Liver (tissue), 9 donors: ENCODE data around the gene PTPRN2. TPM values are rescaled to one million over a fixed set of nuclear protein-coding genes. Genes with fewer than 3 reads are reported as not detected.

ENCODE experiments used
- DNase-seq: peaks from one replicate; pipeline ENCODE4 v3.0.0-alpha.2; 2017; ENCODE audit warnings: low spot score
- H3K27ac ChIP-seq, 2 donors: one replicate each; pipeline ENCODE4 v1.7.0; 2013; ENCODE audit warnings: inconsistent platforms in 2 of 2, low read length in 2 of 2, control low read depth in 1 of 2, low read depth in 1 of 2, mild to moderate bottlenecking in 1 of 2
- H3K27me3 ChIP-seq, 4 donors: one replicate each; pipeline versions ENCODE4 v1.6.1 to v1.7.0; 2013; ENCODE audit warnings: low read length in 3 of 4, inconsistent platforms in 1 of 4, mild to moderate bottlenecking in 1 of 4, moderate library complexity in 1 of 4; ENCODE audit not compliant: control insufficient read depth in 4 of 4, insufficient read depth in 4 of 4
- H3K36me3 ChIP-seq, 4 donors: one replicate each; pipeline versions ENCODE4 v1.6.1 to v1.7.0; 2013; ENCODE audit warnings: low read length in 3 of 4, mild to moderate bottlenecking in 3 of 4, low read depth in 1 of 4, moderate library complexity in 1 of 4; ENCODE audit not compliant: control insufficient read depth in 4 of 4, insufficient read depth in 3 of 4
- H3K4me1 ChIP-seq, 4 donors: one replicate each; pipeline versions ENCODE4 v1.6.1 to v1.7.0; 2013; ENCODE audit warnings: low read length in 3 of 4, mild to moderate bottlenecking in 3 of 4, moderate library complexity in 1 of 4; ENCODE audit not compliant: control insufficient read depth in 4 of 4, insufficient read depth in 4 of 4
- H3K4me3 ChIP-seq, 3 donors: one replicate each; pipeline versions ENCODE4 v1.6.1 to v1.7.0; 2013; ENCODE audit warnings: low read length in 3 of 3, control low read depth in 1 of 3, low read depth in 1 of 3, mild to moderate bottlenecking in 1 of 3
- H3K9ac ChIP-seq, 2 donors: one replicate each; pipeline ENCODE4 v1.7.0; 2013; ENCODE audit warnings: low read length in 2 of 2, mild to moderate bottlenecking in 2 of 2, moderate library complexity in 2 of 2, control low read depth in 1 of 2, low read depth in 1 of 2
- H3K9me3 ChIP-seq, 4 donors: one replicate each; pipeline versions ENCODE4 v1.6.1 to v1.7.0; 2013; ENCODE audit warnings: low read length in 3 of 4; ENCODE audit not compliant: control insufficient read depth in 4 of 4
- ATF3 ChIP-seq: IDR thresholded peaks from 2 replicates; pipeline ENCODE4 v1.6.1; 2016; ENCODE audit warnings: antibody characterized with exemption
- CTCF ChIP-seq: fragments of 150-350 bp; IDR thresholded peaks from 2 replicates; pipeline ENCODE4 v1.5.1; 2017; ENCODE audit warnings: improper control_type of control experiment, low read depth, low read length; ENCODE audit not compliant: missing input control
- EGR1 ChIP-seq, 2 donors: IDR thresholded peaks; 2 replicates each; pipeline ENCODE4 v1.6.1; 2016 to 2018; ENCODE audit warnings: antibody characterized with exemption in 2 of 2, low read depth in 2 of 2
- FOXA1 ChIP-seq: IDR thresholded peaks from 2 replicates; pipeline ENCODE4 v1.6.1; 2016; ENCODE audit warnings: antibody characterized with exemption
- FOXA2 ChIP-seq: IDR thresholded peaks from 2 replicates; pipeline ENCODE4 v1.6.1; 2016; ENCODE audit warnings: antibody characterized with exemption
- GABPA ChIP-seq, 2 donors: IDR thresholded peaks in 1 of 2; conservative IDR thresholded peaks in 1 of 2; 2 replicates each; pipeline ENCODE4 v1.6.1; 2016; ENCODE audit warnings: antibody characterized with exemption in 2 of 2, mild to moderate bottlenecking in 1 of 2, moderate library complexity in 1 of 2
- HNF4A ChIP-seq, 2 donors: conservative IDR thresholded peaks; 2 replicates each; pipeline ENCODE4 v1.6.1; 2016; ENCODE audit warnings: antibody characterized with exemption in 2 of 2, mild to moderate bottlenecking in 2 of 2
- HNF4G ChIP-seq: IDR thresholded peaks from 2 replicates; pipeline ENCODE4 v1.6.1; 2016; ENCODE audit warnings: antibody characterized with exemption
- JUND ChIP-seq, 2 donors: IDR thresholded peaks; 2 replicates each; pipeline ENCODE4 v1.6.1; 2016; ENCODE audit warnings: antibody characterized with exemption in 2 of 2
- MAX ChIP-seq: IDR thresholded peaks from 2 replicates; pipeline ENCODE4 v1.6.1; 2016; ENCODE audit warnings: antibody characterized with exemption
- NR2F2 ChIP-seq: IDR thresholded peaks from 2 replicates; pipeline ENCODE4 v1.6.1; 2016; ENCODE audit warnings: antibody characterized with exemption
- RAD21 ChIP-seq, 2 donors: IDR thresholded peaks; 2 replicates each; pipeline ENCODE4 v1.6.1; 2016; ENCODE audit warnings: antibody characterized with exemption in 2 of 2, mild to moderate bottlenecking in 2 of 2
- REST ChIP-seq: IDR thresholded peaks from 2 replicates; pipeline ENCODE4 v1.6.1; 2016; ENCODE audit warnings: antibody characterized with exemption, mild to moderate bottlenecking
- RXRA ChIP-seq, 2 donors: IDR thresholded peaks; 2 replicates each; pipeline ENCODE4 v1.6.1; 2017 to 2018; ENCODE audit warnings: antibody characterized with exemption in 2 of 2, mild to moderate bottlenecking in 1 of 2
- SP1 ChIP-seq: IDR thresholded peaks from 2 replicates; pipeline ENCODE4 v1.6.1; 2018; ENCODE audit warnings: antibody characterized with exemption, mild to moderate bottlenecking
- TAF1 ChIP-seq: conservative IDR thresholded peaks from 2 replicates; pipeline ENCODE4 v1.6.1; 2016; ENCODE audit warnings: antibody characterized with exemption, mild to moderate bottlenecking
- YY1 ChIP-seq: IDR thresholded peaks from 2 replicates; pipeline ENCODE4 v1.6.1; 2016; ENCODE audit warnings: antibody characterized with exemption, mild to moderate bottlenecking
- ZBTB33 ChIP-seq: IDR thresholded peaks from 2 replicates; pipeline ENCODE4 v1.6.1; 2016; ENCODE audit warnings: antibody characterized with exemption
- WGBS: extraction: QIAGEN DNeasy Blood & Tissue Kit; methylation state at CpG from one replicate; pipeline ENCODE4 v1.1.7; 2013; 5-methylcytosine and 5-hydroxymethylcytosine counted together
- polyA plus RNA-seq, 2 donors: library from polyadenylated mRNA; stranded (reverse) in 1 of 2; unstranded in 1 of 2; fragments of 200-250 nt in 1 of 2; fragments of >200 nt in 1 of 2; fragmentation: Nextera tagmentation in 1 of 2; extraction: Ambion mirVana in 1 of 2; gene quantifications; one replicate each; pipeline versions ENCODE4 v1.2.1 to v1.2.3, GENCODE V29; 2013 to 2015
- total RNA-seq, 2 donors: library from RNA; depleted of rRNA; stranded (reverse); fragments of >200 nt; gene quantifications; one replicate each; pipeline ENCODE4 v1.2.3, GENCODE V29; 2014
- donor health status: healthy.
- donor health status: healthy.
- donor health status: healthy.
- donor health status: healthy.
- donor health status: healthy.

The PTPRN2 gene
- total and polyA plus RNA-seq, 4 donors: 0.75 to 1.9 (median 1.1) TPM

- WGBS: 86% methylated on average over 18 of the region's 18 CpGs
- H3K27ac ChIP-seq: no peak overlapping the region
- no peaks in the 10 kb centered on the region for H3K27me3 ChIP-seq
- H3K9ac ChIP-seq: no peak overlapping the region
- peaks cover 0 to 17% (median 6%) of the 10 kb centered on the region in 4 donors for H3K9me3 ChIP-seq
- H3K36me3 ChIP-seq: no peaks in the 10 kb centered on the region
- TF ChIP-seq CTCF (no peak), MAX (no peak), RAD21 (IDR thresholded peaks at IDR 0.05) (no peak), TAF1 (no peak), JUND (IDR thresholded peaks at IDR 0.05) (no peak), ATF3 (no peak), NR2F2 (no peak), SP1 (no peak), ZBTB33 (no peak), REST (no peak), FOXA1 (no peak), FOXA2 (no peak), YY1 (no peak), RXRA (IDR thresholded peaks at IDR 0.05) (no peak), HNF4G (no peak), HNF4A (conservative IDR thresholded peaks at IDR 0.05) (no peak)
- no peaks in the 10 kb centered on the region for H3K4me1 ChIP-seq
- H3K4me3 ChIP-seq: no peak overlapping the region
- DNase-seq: no peak
These were observed 394.7 kb downstream of the PTPRN2 start for GRCh38 chr7:158192956-158193355.

GRCh38 chr7:158192184-158192835, 395.3 kb downstream of the PTPRN2 start:
- no peak overlapping the region for H3K4me3 ChIP-seq
- H3K9me3 ChIP-seq: peaks cover 0 to 17% (median 5%) of the 10 kb centered on the region in 4 donors
- H3K36me3 ChIP-seq: no peaks in the 10 kb centered on the region
- H3K27me3 ChIP-seq: no peaks in the 10 kb centered on the region
- WGBS: 92% methylated on average over 28 of the region's 28 CpGs
- H3K27ac ChIP-seq: no peak overlapping the region
- TF ChIP-seq JUND (IDR thresholded peaks at IDR 0.05) (no peak), TAF1 (no peak), NR2F2 (no peak), CTCF (no peak), SP1 (no peak), GABPA (IDR thresholded peaks at IDR 0.05 in 1 of 2, conservative IDR thresholded peaks at IDR 0.05 in 1 of 2) (no peak), EGR1 (IDR thresholded peaks at IDR 0.05; ENCODE audit: low read depth in 2 of 2) (no peak), ZBTB33 (no peak), RXRA (IDR thresholded peaks at IDR 0.05) (no peak), YY1 (no peak), FOXA1 (no peak), FOXA2 (no peak)
- H3K4me1 ChIP-seq: no peaks in the 10 kb centered on the region
- no peak for DNase-seq
- no peak overlapping the region for H3K9ac ChIP-seq
